ENCODE results near the gene FTO. TPM values are rescaled to one million over a fixed set of nuclear protein-coding genes. Genes with fewer than 3 reads are reported as not detected.
"Not testable (repeated sequence)": the region's sequence is repeated elsewhere in the genome, so short reads cannot be mapped to it uniquely, and the experiment has no call there.

The FTO gene
- total RNA-seq, 1 donor from 2014 or later: 113 TPM

- no peak for DNase-seq
Observed at GRCh38 chr16:53866520-53866919, 162.6 kb downstream of the FTO start.

- DNase-seq: no peak
Observed at GRCh38 chr16:53870831-53871230, 166.9 kb downstream of the FTO start.

- DNase-seq: no peak
Observed at GRCh38 chr16:53872248-53873221, 168.6 kb downstream of the FTO start.

- DNase-seq: no peak
Observed at GRCh38 chr16:53876811-53877210, 172.9 kb downstream of the FTO start.

- no peak for DNase-seq
Observed at GRCh38 chr16:53878216-53878615, 174.3 kb downstream of the FTO start.

GRCh38 chr16:53881371-53881770 is 177.4 kb downstream of the FTO start:
- no peak for DNase-seq

- DNase-seq: no peak
Observed at GRCh38 chr16:53882310-53882709, 178.4 kb downstream of the FTO start.

- DNase-seq: no peak
Observed at GRCh38 chr16:53884748-53885147, 180.8 kb downstream of the FTO start.

GRCh38 chr16:53886482-53887378 is 182.8 kb downstream of the FTO start:
- no peak for DNase-seq

GRCh38 chr16:53888222-53888621 is 184.3 kb downstream of the FTO start:
- no peak for DNase-seq

GRCh38 chr16:53890877-53891276 is 186.9 kb downstream of the FTO start:
- DNase-seq: not testable (repeated sequence)

GRCh38 chr16:53891409-53892139 is 187.6 kb downstream of the FTO start:
- DNase-seq: no peak

GRCh38 chr16:53892155-53892554 is 188.2 kb downstream of the FTO start:
- peak; percentile 66 for DNase-seq

GRCh38 chr16:53893731-53894435 is 189.9 kb downstream of the FTO start:
- DNase-seq: no peak

GRCh38 chr16:53894686-53895085 is 190.7 kb downstream of the FTO start:
- no peak for DNase-seq

- no peak for DNase-seq
Observed at GRCh38 chr16:53895433-53895832, 191.5 kb downstream of the FTO start.

GRCh38 chr16:53895851-53896250 is 191.9 kb downstream of the FTO start:
- DNase-seq: no peak

- DNase-seq: peak; percentile 83
Observed at GRCh38 chr16:53896722-53897121, 192.8 kb downstream of the FTO start.

- no peak for DNase-seq
Observed at GRCh38 chr16:53898993-53899392, 195.0 kb downstream of the FTO start.

GRCh38 chr16:53899431-53899830 is 195.5 kb downstream of the FTO start:
- no peak for DNase-seq

GRCh38 chr16:53900667-53901066 is 196.7 kb downstream of the FTO start:
- DNase-seq: no peak

- DNase-seq: no peak
Observed at GRCh38 chr16:53901408-53901807, 197.5 kb downstream of the FTO start.
